Endothelial cell of umbilical vein (primary cell): ENCODE measurements around the gene PRKAG2. TPM values are rescaled to one million over a fixed set of nuclear protein-coding genes. Genes with fewer than 3 reads are reported as not detected.
A peak's percentile ranks its signal among the peaks of the same experiment; 100 is the strongest.

ENCODE experiments used
- BruUV-seq: library from RNA; stranded (reverse); fragments of 400-500 nt; replicated peaks from 2 replicates; lab custom pipeline; 2021; lab: Mats Ljungman, UMichigan
- CTCF ChIA-PET: fragments of 300-600, 350-600 bp; sonication (Branson Sonifier 250); formaldehyde crosslinking; loops from one replicate; lab custom pipeline; 2021; ENCODE audit warnings: antibody characterized with exemption, inconsistent platforms; lab: Charles Lee
- POLR2A ChIA-PET: fragments of 300-600, 350-600 bp; sonication (Branson Sonifier 250); formaldehyde crosslinking; loops from one replicate; lab custom pipeline; 2021; ENCODE audit warnings: antibody characterized with exemption, inconsistent platforms; lab: Charles Lee
- DNase-seq: peaks from one replicate; pipeline ENCODE4 v3.0.0-alpha.2; 2011; ENCODE audit warnings: low read depth, low spot score
- FAIRE-seq: peaks from 2 replicates; lab custom pipeline; 2011; peaks lifted over from hg19 to GRCh38; lab: Jason Lieb, UNC
- H2AFZ ChIP-seq: 2 replicates; pipeline ENCODE4 v1.6.0; 2012; ENCODE audit warnings: low read depth, low read length, control low read depth, inconsistent platforms
- H3K27ac ChIP-seq: 2 replicates; pipeline ENCODE4 v1.5.1; 2011; ENCODE audit warnings: low read depth, mild to moderate bottlenecking, control low read depth, low read length, moderate library complexity; ENCODE audit not compliant: insufficient read depth
- H3K27me3 ChIP-seq, 2 experiments: 2 replicates each; pipeline versions ENCODE4 v1.6.0 to v1.6.1; 2011; ENCODE audit warnings: low read length in 2 of 2, mixed read lengths in 1 of 2; ENCODE audit not compliant: control insufficient read depth in 2 of 2, insufficient read depth in 2 of 2
- H3K36me3 ChIP-seq, 2 experiments: 2 replicates in 1 of 2; 3 replicates in 1 of 2; pipeline ENCODE4 v1.5.1; 2011; ENCODE audit warnings: low read length in 2 of 2, mild to moderate bottlenecking in 1 of 2, moderate library complexity in 1 of 2; ENCODE audit not compliant: control insufficient read depth in 2 of 2, insufficient read depth in 2 of 2; ENCODE audit errors: extremely low read depth in 1 of 2
- H3K4me1 ChIP-seq: 3 replicates; pipeline ENCODE4 v1.5.1; 2011; ENCODE audit warnings: mild to moderate bottlenecking, low read length; ENCODE audit not compliant: control insufficient read depth, insufficient read depth; ENCODE audit errors: extremely low read depth
- H3K4me2 ChIP-seq: 2 replicates; pipeline ENCODE4 v1.6.1; 2011; ENCODE audit warnings: low read length, control low read depth, mixed read lengths; ENCODE audit not compliant: insufficient read depth
- H3K4me3 ChIP-seq, 3 experiments: fragments of 200-600 bp in 1 of 3; sonication (generic), shearing (Covaris generic) in 1 of 3; replicated peaks in 1 of 3; 2 replicates each; pipeline ENCODE4 v1.5.1; 2011 to 2016; ENCODE audit warnings: control low read depth in 3 of 3, low read length in 3 of 3, mild to moderate bottlenecking in 2 of 3, inconsistent platforms in 1 of 3, low read depth in 1 of 3, moderate library complexity in 1 of 3; ENCODE audit not compliant: insufficient read depth in 1 of 3
- H3K79me2 ChIP-seq: 2 replicates; pipeline ENCODE4 v1.6.0; 2012; ENCODE audit warnings: low read length, inconsistent platforms; ENCODE audit not compliant: control insufficient read depth, insufficient read depth
- H3K9ac ChIP-seq: replicated peaks from 2 replicates; pipeline ENCODE3; 2011; ENCODE audit warnings: low read length, control low read depth; ENCODE audit not compliant: insufficient read depth; ENCODE audit errors: extremely low read depth
- H3K9me1 ChIP-seq: replicated peaks from 3 replicates; pipeline ENCODE4 v1.6.0; 2011; ENCODE audit warnings: mild to moderate bottlenecking, low read length; ENCODE audit not compliant: control insufficient read depth, insufficient read depth; ENCODE audit errors: extremely low read depth
- H3K9me3 ChIP-seq: replicated peaks from 2 replicates; pipeline ENCODE4 v1.5.1; 2012; ENCODE audit warnings: low read length, inconsistent platforms; ENCODE audit not compliant: control insufficient read depth, insufficient read depth
- H4K20me1 ChIP-seq: replicated peaks from 2 replicates; pipeline ENCODE3; 2011; ENCODE audit warnings: mild to moderate bottlenecking, low read length; ENCODE audit not compliant: control insufficient read depth, insufficient read depth; ENCODE audit errors: extremely low read depth
- FOS ChIP-seq: IDR thresholded peaks from 2 replicates; pipeline ENCODE4 v1.6.1; 2011; ENCODE audit warnings: mild to moderate bottlenecking, low read length, moderate library complexity, borderline replicate concordance; ENCODE audit not compliant: insufficient read depth
- GATA2 ChIP-seq: IDR thresholded peaks from 2 replicates; pipeline ENCODE4 v1.7.0; 2011; ENCODE audit warnings: low read depth, mild to moderate bottlenecking, moderate library complexity, mixed read lengths, low read length; ENCODE audit not compliant: insufficient read length, insufficient read depth
- MYC ChIP-seq: IDR thresholded peaks from one replicate; pipeline ENCODE4 v1.6.1; 2011; ENCODE audit warnings: mild to moderate bottlenecking, low read depth, low read length
- dilution Hi-C: fragments of 300-500 bp; cut with MboI; formaldehyde crosslinking; loops from one replicate; pipeline ENCODE4 v1.15.0; 2019; ENCODE audit warnings: low sequenced_read_pairs; ENCODE audit not compliant: extremely low pct_ligation_motif_present
- intact Hi-C: fragments of 100-400 bp; cut with micrococcal nuclease; formaldehyde crosslinking; loops from one replicate; pipeline ENCODE4 v1.10.0; 2022
- polyA plus RNA-seq, 4 experiments: library from polyadenylated mRNA; depleted of rRNA in 3 of 4; stranded (reverse) in 3 of 4; unstranded in 1 of 4; fragments of >200 nt; gene quantifications; 2 replicates each; pipeline versions ENCODE4 v1.2.1 to v1.2.3, GENCODE V29; 2011 to 2012; ENCODE audit warnings: missing spikeins in 1 of 4
- small RNA-seq: library from RNA; depleted of rRNA; stranded (forward); fragments of <200 nt; gene quantifications from one replicate; pipeline ENCODE3, GENCODE V24; 2012; ENCODE audit warnings: low replicate concordance, low read depth; ENCODE audit not compliant: insufficient read depth, insufficient read length
- total RNA-seq: library from RNA; stranded (reverse); gene quantifications from 2 replicates; pipeline ENCODE4 v1.2.3, GENCODE V29; 2021

PRKAG2 gene
- total and polyA plus RNA-seq, 2 donors (not counting 3 experiments of a cell fraction or from before 2014, with no cell fraction given) = 19.3 to 51.5 TPM

- Histone ChIP-seq H3K36me3 (no peaks in the 10 kb centered on the region), H3K4me3 (no peak overlapping the region), H3K9ac (no peak overlapping the region), H3K9me3 (no peaks in the 10 kb centered on the region), H3K79me2 (peaks cover 100% of the 10 kb centered on the region), H4K20me1 (peaks cover 23% of the 10 kb centered on the region), H3K27ac (no peak overlapping the region), H3K27me3 (no peaks in the 10 kb centered on the region), H3K4me2 (no peak overlapping the region), H3K4me1 (peaks cover 7% of the 10 kb centered on the region), H3K9me1 (no peaks in the 10 kb centered on the region), H2AFZ (no peak overlapping the region)
- intact Hi-C loops = no loop called here
- ChIA-PET POLR2A (no interaction called here), CTCF (interaction anchor here (0.6 to 1.2 kb wide), 3 partner anchors 8 to 202 kb away, joined by 3 to 4 read pairs (median 3); no protein-coding TSS in a partner anchor)
- dilution Hi-C loops = no loop called here
- no peak for FAIRE-seq
- no peak for TF ChIP-seq GATA2
- TF ChIP-seq MYC = no peak
- TF ChIP-seq FOS = no peak
- no TSS peak for BruUV-seq
- peak; percentile 20 for DNase-seq
These were observed 370.0 kb downstream of the PRKAG2 start for GRCh38 chr7:151506901-151507382.

Small RNA genes lying within 50 kb of the gene (small RNA-seq; reads per million reads assigned to genes)
- gene RF00019 (not detected), gene RNU6-604P (not detected)

Other genes with a start within 250 kb of the PRKAG2 start
- gene GALNTL5, start 79.3 kb upstream of the PRKAG2 start, total RNA-seq = not detected in 2 replicates
- gene GALNTL5, start 79.3 kb upstream of the PRKAG2 start, polyA plus RNA-seq = not detected in 2 replicates
- 27.6 and 27.7 TPM in 2 replicates for gene GALNT11, start 148.6 kb upstream of the PRKAG2 start, total RNA-seq
- gene GALNT11, start 148.6 kb upstream of the PRKAG2 start, polyA plus RNA-seq = 28.0 and 36.5 TPM in 2 replicates